Common myeloid progenitor, CD34-positive (primary cell): ENCODE results near the gene MAP3K10.

ENCODE experiments used
- CTCF ChIA-PET: fragments of 350-600 bp; sonication (Branson Sonifier 250); formaldehyde crosslinking; loops from one replicate; lab custom pipeline; 2021; ENCODE audit warnings: antibody characterized with exemption; lab: Charles Lee
- POLR2A ChIA-PET: fragments of 350-600 bp; sonication (Branson Sonifier 250); formaldehyde crosslinking; loops from one replicate; lab custom pipeline; 2021; ENCODE audit warnings: antibody characterized with exemption; lab: Charles Lee
- DNase-seq, 3 donors: peaks; one replicate each; pipeline versions ENCODE4 v3.0.0 to v3.0.0-alpha.2; 2013
- H3K27ac ChIP-seq, 2 experiments: 1 replicate in 1 of 2; 2 replicates in 1 of 2; pipeline ENCODE4 v1.7.0; 2013; ENCODE audit warnings: inconsistent platforms in 2 of 2, low read length in 2 of 2, mild to moderate bottlenecking in 2 of 2, low read depth in 1 of 2, moderate library complexity in 1 of 2; ENCODE audit not compliant: severe bottlenecking in 2 of 2, insufficient read depth in 1 of 2, poor library complexity in 1 of 2
- H3K27me3 ChIP-seq, 5 experiments: replicated peaks in 2 of 5; 1 replicate in 3 of 5; 2 replicates in 2 of 5; pipeline versions ENCODE4 v1.6.1 to v1.7.0; 2013; ENCODE audit warnings: low read length in 4 of 5, mild to moderate bottlenecking in 2 of 5, moderate library complexity in 2 of 5, inconsistent platforms in 1 of 5; ENCODE audit not compliant: insufficient read depth in 5 of 5, control insufficient read depth in 4 of 5
- H3K36me3 ChIP-seq, 4 experiments: 1 replicate in 2 of 4; 2 replicates in 2 of 4; pipeline versions ENCODE4 v1.6.1 to v1.7.0; 2013; ENCODE audit warnings: low read length in 3 of 4, control low read depth in 1 of 4, mild to moderate bottlenecking in 1 of 4; ENCODE audit not compliant: control insufficient read depth in 4 of 4, insufficient read depth in 4 of 4
- H3K4me1 ChIP-seq, 4 experiments: 1 replicate in 3 of 4; 2 replicates in 1 of 4; pipeline versions ENCODE4 v1.6.1 to v1.7.1; 2013; ENCODE audit warnings: low read length in 3 of 4, mild to moderate bottlenecking in 3 of 4, control low read depth in 1 of 4, inconsistent platforms in 1 of 4, moderate library complexity in 1 of 4; ENCODE audit not compliant: control insufficient read depth in 4 of 4, insufficient read depth in 4 of 4; ENCODE audit errors: control extremely low read depth in 1 of 4
- H3K4me3 ChIP-seq, 7 experiments: 1 replicate in 4 of 7; 2 replicates in 3 of 7; pipeline versions ENCODE4 v1.5.1 to v1.7.0; 2013; ENCODE audit warnings: mild to moderate bottlenecking in 7 of 7, low read length in 6 of 7, moderate library complexity in 6 of 7, inconsistent platforms in 2 of 7, low read depth in 2 of 7, control low read depth in 1 of 7; ENCODE audit not compliant: insufficient read depth in 4 of 7, control insufficient read depth in 1 of 7; ENCODE audit errors: extremely low read depth in 1 of 7
- H3K9me3 ChIP-seq, 5 experiments: 1 replicate in 4 of 5; 2 replicates in 1 of 5; pipeline versions ENCODE4 v1.6.1 to v1.7.1; 2013; ENCODE audit warnings: low read length in 4 of 5, mild to moderate bottlenecking in 2 of 5, inconsistent platforms in 1 of 5, low read depth in 1 of 5, moderate library complexity in 1 of 5; ENCODE audit not compliant: control insufficient read depth in 4 of 5, insufficient read depth in 2 of 5; ENCODE audit errors: control extremely low read depth in 1 of 5
- WGBS: methylation state at CpG from one replicate; pipeline ENCODE4 v1.1.5; 2013; ENCODE audit not compliant: insufficient coverage; 5-methylcytosine and 5-hydroxymethylcytosine counted together

The MAP3K10 gene

GRCh38 chr19:40263440-40264313 lies 72.5 kb downstream of the MAP3K10 start:
- Histone ChIP-seq H3K4me3 (no peak overlapping the region), H3K36me3 (peaks cover 0 to 46% (median 37%) of the 10 kb centered on the region in 4 experiments), H3K27ac (no peak overlapping the region), H3K9me3 (no peaks in the 10 kb centered on the region), H3K27me3 (no peaks in the 10 kb centered on the region), H3K4me1 (no peaks in the 10 kb centered on the region)
- POLR2A ChIA-PET, result interaction anchor here (1.2 kb wide), 1 partner anchor 15 kb away, joined by 3 read pairs; no protein-coding TSS in a partner anchor
- WGBS, result 98% methylated on average over 21 of the region's 24 CpGs
- DNase-seq, result no peak
- CTCF ChIA-PET, result interaction anchor here (1.3 kb wide), 1 partner anchor 18 kb away, joined by 4 read pairs; no protein-coding TSS in a partner anchor

GRCh38 chr19:40264314-40265054 lies 73.3 kb downstream of the MAP3K10 start:
- no peaks in the 10 kb centered on the region for H3K27me3 ChIP-seq
- ChIA-PET CTCF (interaction anchor here (1.2 to 1.3 kb wide), 2 partner anchors 15 to 17 kb away, joined by 3 to 4 read pairs; no protein-coding TSS in a partner anchor), POLR2A (interaction anchor here (1.2 kb wide), 1 partner anchor 15 kb away, joined by 3 read pairs; no protein-coding TSS in a partner anchor)
- peaks cover 0 to 49% (median 37%) of the 10 kb centered on the region in 4 experiments for H3K36me3 ChIP-seq
- no peak overlapping the region for H3K4me3 ChIP-seq
- no peaks in the 10 kb centered on the region for H3K4me1 ChIP-seq
- no peak for DNase-seq
- no peaks in the 10 kb centered on the region for H3K9me3 ChIP-seq
- H3K27ac ChIP-seq, result no peak overlapping the region
- WGBS, result 91% methylated on average over 18 of the region's 19 CpGs
